SK-N-MC (cell line): ENCODE data around the gene CCDC197.

ENCODE experiments used
- DNase-seq: peaks from one replicate; pipeline ENCODE4 v3.0.0-alpha.2; 2011; ENCODE audit warnings: low read depth, low spot score
- H3K27ac ChIP-seq: fragments of 200-600 bp; sonication (generic); 2 replicates; pipeline ENCODE4 v1.5.1; 2016; ENCODE audit warnings: mixed run types
- H3K36me3 ChIP-seq: fragments of 200-600 bp; sonication (generic); 2 replicates; pipeline ENCODE4 v1.6.1; 2017; ENCODE audit warnings: antibody characterized with exemption, low read length, mixed read lengths; ENCODE audit not compliant: insufficient read depth
- H3K4me3 ChIP-seq: fragments of 200-600 bp; sonication (generic); 2 replicates; pipeline ENCODE4 v1.5.1; 2016
- H3K9ac ChIP-seq: fragments of 200-600 bp; sonication (generic); 2 replicates; pipeline ENCODE4 v1.8.0; 2017; ENCODE audit warnings: mixed run types, mixed read lengths; ENCODE audit not compliant: insufficient read length
- H3K9me3 ChIP-seq: fragments of 200-600 bp; sonication (generic); 2 replicates; pipeline ENCODE4 v1.6.1; 2017; ENCODE audit warnings: low read depth, mild to moderate bottlenecking, antibody characterized with exemption, low read length, moderate library complexity, mixed read lengths
- EZH2 ChIP-seq: fragments of 200-600 bp; sonication (generic); IDR thresholded peaks from one replicate; pipeline ENCODE4 v1.6.1; 2017; ENCODE audit warnings: antibody characterized with exemption
- FOXP2 ChIP-seq: optimal IDR thresholded peaks from 2 replicates; pipeline ENCODE3; 2011; ENCODE audit warnings: mild to moderate bottlenecking, moderate library complexity; ENCODE audit not compliant: insufficient read depth; ENCODE audit errors: extremely low read length, control extremely low read depth
- POLR2AphosphoS5 ChIP-seq: IDR thresholded peaks from 2 replicates; pipeline ENCODE4 v1.6.1; 2012; ENCODE audit warnings: mild to moderate bottlenecking, low read depth, low read length, borderline replicate concordance

CCDC197 gene

DNA sequence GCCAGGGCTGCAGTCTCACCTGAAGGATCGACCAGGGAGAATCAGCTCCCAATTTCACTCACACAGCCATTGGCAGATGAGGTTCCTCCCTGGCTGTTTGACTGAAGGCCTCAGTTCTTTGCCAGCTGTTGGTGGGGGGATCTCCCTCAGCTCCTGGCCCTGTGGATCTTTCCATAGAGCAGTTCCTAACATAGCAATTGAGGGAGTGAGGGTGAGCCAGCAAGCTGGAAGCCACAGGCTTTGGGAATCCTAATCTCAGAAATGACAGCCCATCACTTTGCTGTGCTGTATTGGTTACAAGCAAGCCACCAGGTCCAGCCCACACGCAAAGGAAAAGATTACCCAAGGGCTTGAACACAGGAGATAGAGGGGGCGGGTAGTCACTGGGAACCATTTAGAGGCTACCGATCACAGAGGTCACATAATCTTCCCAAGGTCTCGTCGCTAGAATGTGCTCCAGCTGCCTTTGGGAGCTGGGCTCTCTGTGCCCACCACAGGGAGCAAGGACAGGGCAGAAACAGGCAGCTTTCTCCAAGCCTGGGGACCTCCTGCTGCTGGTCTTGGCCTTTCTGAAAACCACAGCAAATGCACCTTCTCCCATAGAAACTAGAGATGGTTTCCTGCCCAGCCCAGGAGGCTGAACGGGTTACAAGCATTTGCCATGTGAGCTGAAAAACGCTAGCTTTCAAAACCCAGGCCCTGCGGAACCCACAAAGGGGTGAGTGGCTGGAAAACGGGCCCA, 24.5 kb downstream of the CCDC197 start:
- no peak overlapping the region for H3K9ac ChIP-seq
- H3K4me3 ChIP-seq = no peak overlapping the region
- no peak for DNase-seq
- H3K9me3 ChIP-seq = no peaks in the 10 kb centered on the region
- no peak overlapping the region for H3K27ac ChIP-seq
- no peaks in the 10 kb centered on the region for H3K36me3 ChIP-seq
- no peak for TF ChIP-seq FOXP2
- no peak for TF ChIP-seq EZH2
- no peak for TF ChIP-seq POLR2AphosphoS5

DNA sequence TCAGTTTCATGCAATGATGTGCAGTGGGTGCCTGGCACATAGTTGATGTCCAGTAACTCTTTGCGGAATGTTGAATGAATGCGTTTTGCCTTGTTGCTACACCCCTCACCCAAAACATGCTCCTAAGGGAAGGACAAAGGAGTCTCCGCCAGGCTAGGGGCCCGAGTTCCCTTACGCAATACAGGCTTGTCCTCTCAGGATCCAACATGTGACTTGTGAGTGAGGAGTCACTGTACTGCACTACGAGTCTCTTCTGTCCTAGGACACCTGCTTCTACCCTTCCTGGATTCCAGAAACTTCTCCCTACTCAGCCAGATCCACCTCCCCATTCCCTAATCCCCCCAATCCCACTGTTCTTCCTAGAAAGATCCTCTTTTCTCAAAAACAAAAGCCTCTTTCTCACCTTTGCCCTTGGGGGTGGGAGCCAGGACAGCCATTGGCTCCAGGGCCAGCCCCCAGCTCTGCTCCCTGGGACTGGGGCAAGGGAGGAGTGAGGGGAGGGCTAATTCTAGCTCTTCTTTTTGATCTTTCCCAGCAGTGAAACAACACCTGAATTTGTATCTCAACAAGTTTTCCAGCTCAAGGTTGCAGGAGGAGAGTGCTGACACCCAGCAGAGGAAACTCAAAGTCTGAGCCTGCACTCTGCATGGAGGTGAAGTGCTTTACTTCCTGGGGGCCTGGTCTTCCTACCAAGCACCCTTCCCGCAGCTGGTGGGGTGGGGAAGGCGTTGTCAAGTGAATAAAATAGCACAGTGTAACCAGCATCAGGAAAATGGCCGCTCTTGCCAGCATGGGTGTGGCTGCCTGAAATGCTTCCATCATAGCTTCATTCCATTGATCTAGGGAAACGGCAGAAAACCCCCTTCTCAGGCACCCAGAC, 25.7 kb downstream of the CCDC197 start:
- no peak for TF ChIP-seq EZH2
- TF ChIP-seq FOXP2 = no peak
- TF ChIP-seq POLR2AphosphoS5 = no peak
- Histone ChIP-seq H3K27ac (no peak overlapping the region), H3K36me3 (no peaks in the 10 kb centered on the region), H3K9ac (no peak overlapping the region), H3K4me3 (no peak overlapping the region), H3K9me3 (no peaks in the 10 kb centered on the region)
- no peak for DNase-seq

DNA sequence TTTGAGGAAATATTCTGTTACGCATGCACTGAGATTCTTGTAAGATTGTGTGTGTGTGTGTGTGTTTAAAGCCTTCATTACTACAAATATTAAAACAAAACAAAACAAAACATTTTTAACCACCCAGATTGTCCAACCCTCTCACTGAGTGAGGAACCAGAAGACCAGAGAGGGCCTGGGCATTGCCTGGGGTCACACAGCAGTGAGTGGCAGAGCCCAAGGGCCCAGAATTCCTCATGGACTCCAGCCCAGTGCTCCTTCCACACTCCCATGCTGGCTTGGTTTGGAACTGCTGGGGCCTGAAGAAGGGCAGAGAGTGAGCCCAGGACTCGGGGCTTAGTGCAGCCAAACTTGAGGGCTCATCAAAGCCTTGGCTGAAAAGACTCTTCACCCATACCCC, 27.4 kb downstream of the CCDC197 start:
- no peak for DNase-seq
- Histone ChIP-seq H3K9ac (no peak overlapping the region), H3K9me3 (no peaks in the 10 kb centered on the region), H3K4me3 (no peak overlapping the region), H3K27ac (no peak overlapping the region; the same call in 1 of the 2 replicates), H3K36me3 (no peaks in the 10 kb centered on the region)
- TF ChIP-seq POLR2AphosphoS5 = no peak
- TF ChIP-seq FOXP2 = no peak
- no peak for TF ChIP-seq EZH2

DNA sequence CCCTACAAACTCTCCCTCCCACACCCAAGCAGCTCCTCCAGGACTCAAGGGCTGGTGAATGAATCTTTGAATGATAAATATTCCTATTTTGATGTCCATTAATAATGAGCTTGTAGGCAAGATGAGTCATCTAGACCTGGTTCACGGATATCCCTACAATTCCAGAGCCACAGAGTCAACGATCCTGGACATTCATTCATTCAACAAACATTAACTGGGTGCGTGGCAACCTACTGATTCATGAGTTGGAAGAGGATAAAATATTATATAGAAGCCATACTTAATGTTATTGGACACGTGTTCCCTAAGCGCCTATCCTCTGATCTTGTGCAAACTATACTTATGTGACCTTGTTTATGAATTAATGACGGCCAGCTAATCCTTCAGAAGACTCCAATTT, 28.6 kb downstream of the CCDC197 start:
- DNase-seq = no peak
- H3K9ac ChIP-seq = no peak overlapping the region
- no peak overlapping the region for H3K27ac ChIP-seq
- peak overlapping the region; percentile 88 for H3K4me3 ChIP-seq
- H3K36me3 ChIP-seq = no peaks in the 10 kb centered on the region
- TF ChIP-seq EZH2 (no peak), FOXP2 (no peak), POLR2AphosphoS5 (no peak)
- H3K9me3 ChIP-seq = no peaks in the 10 kb centered on the region

DNA sequence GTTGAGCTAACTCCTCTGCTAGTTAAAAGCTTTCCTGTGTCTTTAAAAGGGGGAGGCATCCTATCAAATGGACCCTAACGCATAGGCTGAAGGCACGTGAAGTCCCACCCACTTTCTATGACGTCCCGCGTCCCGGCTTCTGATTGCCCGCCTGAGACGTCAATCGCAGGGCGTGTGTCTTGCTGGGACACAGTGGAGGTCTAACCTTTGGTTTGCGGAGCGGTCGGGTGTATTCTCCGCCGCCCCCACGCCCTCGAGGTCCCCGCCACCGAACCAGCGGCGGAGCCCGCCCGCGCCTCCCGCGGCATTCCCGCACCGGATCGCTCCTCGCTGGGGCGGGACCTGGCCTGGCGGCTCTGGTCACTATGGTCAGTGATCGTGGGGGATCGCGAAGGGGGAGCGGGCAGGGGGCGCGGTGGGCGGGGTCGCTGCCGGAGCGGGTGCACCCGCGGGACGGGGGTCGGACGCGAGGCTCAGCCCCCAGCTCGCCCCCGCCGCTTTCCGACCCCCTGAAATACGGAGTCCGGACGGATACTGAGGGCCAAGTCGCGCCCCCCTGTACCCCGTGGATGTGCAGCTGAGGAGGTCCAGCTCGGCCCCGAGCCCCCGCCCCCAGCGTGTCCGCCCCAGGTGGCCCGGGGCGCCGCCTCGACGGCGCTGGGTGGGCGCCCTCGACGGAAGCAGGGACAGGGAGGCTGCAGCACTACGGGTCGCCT, 29.2 kb downstream of the CCDC197 start, which contains the start of gene OTUB2:
OTUB2 (plus strand) TSS at position 168 of the 716 bp plus-strand sequence; CDS start at position 366, 198 bp downstream.
- peak within 1 kb of the TSS; percentile 88 for H3K4me3 ChIP-seq

DNA sequence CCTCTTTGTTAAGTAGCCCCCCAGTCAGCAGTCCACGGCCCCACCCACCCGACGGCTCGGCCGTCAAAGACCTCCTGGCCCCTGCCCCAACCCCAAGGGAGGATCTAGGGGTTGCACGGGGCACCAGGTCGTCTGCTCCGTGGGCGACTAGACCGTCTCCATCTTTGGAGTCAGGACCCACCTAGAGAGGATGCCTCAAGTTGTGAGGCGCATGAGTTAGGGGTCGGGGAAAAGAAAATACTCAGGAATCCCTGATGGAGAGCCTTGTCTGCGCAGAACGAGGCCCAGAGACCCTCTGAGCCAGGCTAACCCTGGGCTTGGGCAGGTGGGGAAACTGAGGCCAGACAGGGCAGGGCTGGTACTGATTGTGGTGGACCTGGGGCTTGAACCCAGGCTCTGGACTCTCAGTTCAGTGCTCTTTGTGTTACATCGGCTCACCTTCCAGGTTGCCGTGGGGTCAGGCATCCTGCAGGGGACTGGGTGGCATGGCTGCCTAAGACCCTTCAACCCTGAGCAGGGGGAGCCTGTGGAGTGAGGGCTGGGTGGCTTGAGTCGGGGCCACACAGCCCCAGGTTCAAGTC, 29.9 kb downstream of the CCDC197 start:
- Histone ChIP-seq H3K36me3 (no peaks in the 10 kb centered on the region), H3K9me3 (no peaks in the 10 kb centered on the region), H3K27ac (no peak overlapping the region), H3K4me3 (peak overlapping the region; percentile 88), H3K9ac (peak overlapping the region; percentile 75)
- TF ChIP-seq FOXP2 (no peak), EZH2 (no peak), POLR2AphosphoS5 (no peak)
- DNase-seq = no peak

More for the DNA sequence above, 29.2 kb downstream of the CCDC197 start, which contains the start of gene OTUB2:
- TF ChIP-seq FOXP2 = no peak
- no peak for TF ChIP-seq EZH2
- no peak for TF ChIP-seq POLR2AphosphoS5
- peak within 1 kb of the TSS; percentile 75 for H3K9ac ChIP-seq
- no peak within 1 kb of the TSS for H3K27ac ChIP-seq
- H3K9me3 ChIP-seq = no peaks in the 10 kb centered on the region
- H3K36me3 ChIP-seq = no peaks in the 10 kb centered on the region
- peak; percentile 93 for DNase-seq

DNA sequence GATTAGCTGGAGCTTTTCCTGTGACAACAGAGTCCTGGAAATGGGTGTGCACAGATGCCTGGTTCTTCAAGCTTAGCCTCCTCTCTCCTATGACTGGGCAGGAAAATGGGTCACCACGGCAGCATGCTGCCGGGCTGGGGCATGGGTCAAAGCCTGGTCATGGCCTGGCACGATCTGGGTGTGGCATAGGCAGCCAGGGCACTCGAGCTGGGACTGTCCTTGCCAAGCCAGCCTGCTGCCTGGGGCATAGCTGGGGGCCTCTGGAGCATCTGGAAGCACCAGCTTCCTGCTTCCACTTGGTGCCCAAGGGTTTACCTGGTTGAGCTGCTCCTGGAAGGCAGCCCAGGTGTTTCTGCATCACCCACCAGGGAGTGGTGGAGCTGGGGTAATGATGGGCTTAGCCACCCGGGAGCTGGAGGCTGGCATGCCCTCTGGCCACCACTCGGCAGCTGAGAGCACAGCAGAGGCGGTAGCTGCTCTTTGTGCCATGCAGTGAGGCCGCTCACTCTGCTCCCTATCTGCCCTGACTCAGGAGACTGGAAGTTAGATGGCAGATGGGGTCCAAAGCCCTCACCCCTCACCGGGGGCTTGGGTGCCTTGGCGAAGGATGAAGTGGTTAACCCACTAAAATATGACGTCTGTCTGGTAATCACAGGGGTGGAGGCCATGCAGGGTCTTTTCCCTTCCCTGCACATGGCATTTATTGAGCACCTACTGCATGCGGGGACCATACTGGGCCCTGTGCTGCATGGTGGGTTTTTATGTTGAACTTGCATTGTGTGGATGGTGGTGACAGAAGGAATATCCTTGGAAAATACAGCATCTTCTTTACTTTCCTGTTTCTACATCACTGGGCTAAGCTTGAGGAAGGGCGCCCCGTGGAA, 30.7 kb downstream of the CCDC197 start:
- no peak overlapping the region for H3K9ac ChIP-seq
- no peak for DNase-seq
- TF ChIP-seq EZH2 (no peak), FOXP2 (no peak), POLR2AphosphoS5 (no peak)
- no peaks in the 10 kb centered on the region for H3K36me3 ChIP-seq
- no peak overlapping the region for H3K27ac ChIP-seq
- no peak overlapping the region for H3K4me3 ChIP-seq
- H3K9me3 ChIP-seq = no peaks in the 10 kb centered on the region
